Ammon's horn (tissue), 1 donor: Measurements from ENCODE around the gene BAZ2B.

ENCODE experiments used
- DNase-seq: peaks from one replicate; pipeline ENCODE4 v3.0.0-alpha.2; 2016; ENCODE audit warnings: low spot score

BAZ2B gene

GRCh38 chr2:159317392-159318088, 298.8 kb downstream of the BAZ2B start:
- DNase-seq: no peak

- no peak for DNase-seq
Observed at GRCh38 chr2:159307942-159308341, 308.4 kb downstream of the BAZ2B start.

- no peak for DNase-seq
Observed at GRCh38 chr2:159300586-159300985, 315.8 kb downstream of the BAZ2B start.

- no peak for DNase-seq
Observed at GRCh38 chr2:159298967-159299366, 317.4 kb downstream of the BAZ2B start.

DNA sequence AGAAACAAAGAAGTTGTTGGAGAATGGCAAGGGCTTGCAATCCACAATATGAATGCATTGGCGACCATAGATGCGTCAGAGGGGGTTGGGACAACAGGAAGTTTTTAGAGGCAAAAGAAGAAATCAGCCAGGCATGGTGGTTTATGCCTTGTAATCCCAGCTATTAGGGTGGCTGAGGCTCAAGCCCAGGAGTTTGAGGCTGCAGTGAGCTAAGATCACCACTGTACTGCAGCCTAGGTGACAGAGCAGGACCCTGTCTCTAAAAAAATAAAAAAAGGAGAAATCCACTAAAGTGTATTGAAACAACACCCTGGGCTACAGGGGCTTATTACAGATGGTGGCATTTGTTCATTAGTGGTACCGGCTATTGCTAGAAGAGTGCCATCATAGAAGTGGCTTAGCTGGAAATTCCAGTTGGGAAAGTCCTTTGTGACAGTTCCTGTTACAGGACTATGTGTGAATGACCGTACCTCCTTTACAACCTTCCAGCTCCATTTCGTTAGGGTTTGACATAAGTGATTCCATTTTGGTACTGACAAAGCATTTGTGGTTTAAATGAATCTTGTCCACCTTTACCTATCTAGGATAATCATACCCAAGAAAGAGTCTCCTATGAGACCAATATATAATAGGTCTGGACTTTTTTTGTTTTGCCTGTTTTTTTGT, 319.2 kb downstream of the BAZ2B start:
- no peak for DNase-seq

GRCh38 chr2:159292157-159292556, 324.2 kb downstream of the BAZ2B start:
- DNase-seq: no peak

GRCh38 chr2:159290289-159290907, 325.9 kb downstream of the BAZ2B start:
- peak; percentile 14 for DNase-seq

- DNase-seq: no peak
Observed at GRCh38 chr2:159287733-159288132, 328.6 kb downstream of the BAZ2B start.

- peak; percentile 97 for DNase-seq
Observed at GRCh38 chr2:159286709-159287441, 329.5 kb downstream of the BAZ2B start.

DNA sequence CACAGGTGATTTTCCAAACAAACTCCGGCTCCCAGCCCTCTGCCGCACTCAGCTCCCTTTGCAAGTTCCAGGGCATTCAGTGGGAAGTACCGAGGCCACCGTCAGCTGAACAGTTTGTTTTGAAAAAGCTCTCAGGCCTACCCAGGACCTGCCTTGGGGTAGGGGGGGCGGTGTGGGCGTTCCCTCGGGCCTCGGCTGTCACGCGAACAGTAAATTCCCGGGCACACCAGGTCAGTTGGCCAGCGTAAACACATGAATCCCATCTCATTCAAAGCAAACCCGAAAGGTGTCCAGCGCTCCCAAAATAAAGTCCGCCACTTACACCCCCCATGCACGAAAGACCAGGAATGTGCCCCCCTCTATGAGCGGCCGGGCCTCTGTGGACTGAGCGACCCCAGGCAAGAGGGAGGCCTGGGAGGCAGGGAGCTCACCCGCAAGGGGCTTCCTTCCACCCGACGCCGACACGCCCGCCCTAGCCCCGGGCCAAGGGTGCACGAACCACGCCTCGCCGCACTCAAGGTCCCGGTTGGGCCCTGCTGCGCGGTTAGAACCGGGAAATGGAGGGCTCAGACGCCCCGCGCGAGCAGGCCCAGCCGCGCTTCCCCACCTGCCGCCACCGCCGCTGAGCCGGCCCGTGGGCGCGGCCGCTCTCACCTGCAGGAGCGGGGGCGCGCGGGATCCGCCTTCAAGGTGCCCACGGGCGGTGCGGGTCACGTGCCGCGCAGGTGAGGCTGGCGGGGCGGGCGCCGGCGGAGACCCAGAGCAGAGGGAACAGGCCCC, 330.2 kb downstream of the BAZ2B start, which contains the start of gene WDSUB1:
TSS of gene WDSUB1 (minus strand) at position 775 of the 780 bp plus-strand sequence. CDS start 3,634 bp downstream, outside the sequence.
- peak; percentile 67 for DNase-seq

GRCh38 chr2:159285433-159285832, 330.9 kb downstream of the BAZ2B start:
- no peak for DNase-seq

- DNase-seq: no peak
Observed at GRCh38 chr2:159283529-159283928, 332.8 kb downstream of the BAZ2B start.

DNA sequence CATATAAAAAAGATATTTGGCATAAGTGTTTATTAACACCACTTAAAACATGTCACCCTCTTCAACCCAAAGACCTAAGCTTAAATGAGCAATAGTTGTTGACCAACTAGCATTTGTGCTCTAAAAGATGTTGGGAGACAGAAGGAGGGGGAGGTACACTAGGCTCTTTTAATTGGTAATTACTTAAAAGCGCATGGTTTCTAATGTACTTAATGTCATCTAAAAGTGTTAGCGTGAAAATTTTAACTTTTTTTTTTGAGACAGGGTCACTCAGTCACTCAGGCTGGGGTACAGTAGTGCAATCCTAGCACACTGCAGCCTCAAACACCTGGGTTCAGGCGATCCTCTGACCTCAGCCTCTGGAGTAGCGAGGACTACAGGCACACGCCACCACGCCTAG, 335.3 kb downstream of the BAZ2B start:
- DNase-seq: no peak

DNA sequence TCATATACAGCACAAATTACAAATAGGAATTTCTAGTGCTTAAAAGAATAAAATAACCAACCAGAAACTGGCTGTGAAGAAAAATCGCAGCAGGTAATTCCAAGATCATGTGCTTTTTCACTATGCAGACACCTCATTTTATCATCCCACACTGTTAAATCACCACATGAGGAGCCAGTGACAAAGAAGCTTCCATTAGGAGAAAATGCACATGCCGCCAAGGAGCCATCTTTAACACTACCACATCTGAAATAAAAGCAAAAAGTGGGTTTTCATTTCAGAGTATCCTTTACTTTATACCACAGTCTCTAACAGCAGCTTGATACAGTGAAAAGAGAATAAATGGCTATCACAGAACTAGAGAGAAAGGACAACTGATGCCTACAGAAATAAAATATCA, 336.6 kb downstream of the BAZ2B start:
- DNase-seq: no peak

DNA sequence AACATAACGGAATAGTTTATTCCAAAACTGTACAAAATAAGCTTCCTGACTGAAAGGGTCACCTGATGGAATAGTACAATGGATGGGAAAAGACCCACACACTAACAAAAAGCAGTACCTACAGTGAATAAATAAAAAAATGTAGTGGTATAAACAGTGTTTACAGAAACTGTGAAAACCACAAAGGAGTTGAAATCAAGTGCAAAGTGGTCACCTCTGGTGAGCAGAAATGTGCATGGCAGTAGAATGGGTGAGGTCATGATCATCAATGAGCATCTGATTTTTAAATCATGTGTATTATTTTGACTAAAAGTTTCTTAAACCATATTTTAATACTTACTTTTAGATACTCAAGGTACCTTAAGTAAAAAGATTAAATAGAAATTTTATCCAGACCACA, 341.2 kb downstream of the BAZ2B start:
- no peak for DNase-seq

- DNase-seq: no peak
Observed at GRCh38 chr2:159272156-159272555, 344.2 kb downstream of the BAZ2B start.

DNA sequence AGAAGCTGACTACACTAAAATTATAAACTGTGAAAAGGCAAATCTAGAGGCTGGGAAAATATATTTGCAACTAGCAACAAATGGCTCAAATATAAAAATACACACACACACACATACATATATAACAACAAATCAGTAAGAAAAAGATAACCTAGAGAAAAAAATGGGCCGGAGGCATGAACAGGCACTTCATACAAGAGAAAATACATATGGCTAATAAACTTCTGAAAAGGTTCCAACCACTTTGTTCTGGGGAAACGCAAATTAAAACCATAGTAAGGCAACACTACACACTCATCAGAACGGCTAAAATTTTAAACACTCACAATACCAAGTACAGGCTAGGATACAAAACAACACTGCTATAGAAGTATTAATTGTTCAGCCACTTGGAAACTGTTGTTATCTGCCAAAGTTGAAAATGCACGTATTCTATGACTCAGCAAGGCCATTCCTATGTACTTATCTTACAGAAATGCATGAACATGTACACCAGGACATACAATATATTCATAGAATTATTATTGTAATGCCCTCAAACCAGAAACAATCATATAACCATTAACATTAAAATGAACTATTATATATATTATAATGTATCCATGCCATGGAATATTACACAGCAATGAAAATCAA, 345.5 kb downstream of the BAZ2B start:
- DNase-seq: no peak
